Cardiac muscle cell (in vitro differentiated cells and primary cell): Measurements from ENCODE around the gene TMEM245. TPM values are rescaled to one million over a fixed set of nuclear protein-coding genes. Genes with fewer than 3 reads are reported as not detected.

Source experiments
- DNase-seq, 2 donors: peaks; one replicate each; pipeline versions ENCODE4 v3.0.0 to v3.0.0-alpha.2; 2010 to 2017; ENCODE audit warnings: low read depth in 1 of 2, low spot score in 1 of 2
- H3K27ac ChIP-seq: fragments of 200-600 bp; sonication (generic); 2 replicates; pipeline ENCODE4 v1.5.1; 2016
- H3K27me3 ChIP-seq: fragments of 200-600 bp; sonication (generic); 2 replicates; pipeline ENCODE4 v1.6.0; 2016; ENCODE audit warnings: control low read depth
- H3K36me3 ChIP-seq: fragments of 200-600 bp; sonication (generic); 2 replicates; pipeline ENCODE4 v1.5.1; 2016; ENCODE audit warnings: control low read depth
- H3K4me1 ChIP-seq: fragments of 200-600 bp; sonication (generic); 2 replicates; pipeline ENCODE4 v1.8.1; 2017; ENCODE audit warnings: low read depth, mild to moderate bottlenecking, mixed run types
- H3K4me3 ChIP-seq: fragments of 200-600 bp; sonication (generic); 2 replicates; pipeline ENCODE4 v1.5.1; 2016; ENCODE audit warnings: mild to moderate bottlenecking
- H3K9me3 ChIP-seq: fragments of 200-600 bp; sonication (generic); 2 replicates; pipeline ENCODE4 v1.5.1; 2017; ENCODE audit warnings: low read depth, mild to moderate bottlenecking, control low read depth
- CTCF ChIP-seq: IDR thresholded peaks from 2 replicates; pipeline ENCODE4 v1.5.1; 2012; ENCODE audit warnings: low read depth, mild to moderate bottlenecking, low read length
- polyA plus RNA-seq: library from polyadenylated mRNA; unstranded; fragments of >200 nt; fragmentation: Nextera tagmentation; extraction: Ambion mirVana; gene quantifications from 2 replicates; pipeline ENCODE4 v1.2.1, GENCODE V29; 2016
- total RNA-seq: library from RNA; depleted of rRNA; stranded (reverse); fragments of >200 nt; gene quantifications from 2 replicates; pipeline ENCODE4 v1.2.3, GENCODE V29; 2016

The TMEM245 gene
- total and polyA plus RNA-seq, 2 experiments from 2014 or later: 75.6 to 88.1 TPM

GRCh38 chr9:109164042-109164441 lies 44.3 kb upstream of the TMEM245 start:
- Histone ChIP-seq H3K27ac (no peak overlapping the region), H3K9me3 (no peaks in the 10 kb centered on the region), H3K27me3 (peaks cover 68% of the 10 kb centered on the region), H3K36me3 (no peaks in the 10 kb centered on the region), H3K4me1 (no peaks in the 10 kb centered on the region), H3K4me3 (no peak overlapping the region)
- DNase-seq: no peak
- TF ChIP-seq CTCF: no peak

- H3K27me3 ChIP-seq: peaks cover 59% of the 10 kb centered on the region
- no peaks in the 10 kb centered on the region for H3K36me3 ChIP-seq
- TF ChIP-seq CTCF: no peak
- DNase-seq: no peak
- H3K9me3 ChIP-seq: no peaks in the 10 kb centered on the region
- H3K4me1 ChIP-seq: no peaks in the 10 kb centered on the region
- H3K27ac ChIP-seq: no peak overlapping the region
- no peak overlapping the region for H3K4me3 ChIP-seq
Measured at GRCh38 chr9:109163194-109163593, 43.4 kb upstream of the TMEM245 start.

DNA sequence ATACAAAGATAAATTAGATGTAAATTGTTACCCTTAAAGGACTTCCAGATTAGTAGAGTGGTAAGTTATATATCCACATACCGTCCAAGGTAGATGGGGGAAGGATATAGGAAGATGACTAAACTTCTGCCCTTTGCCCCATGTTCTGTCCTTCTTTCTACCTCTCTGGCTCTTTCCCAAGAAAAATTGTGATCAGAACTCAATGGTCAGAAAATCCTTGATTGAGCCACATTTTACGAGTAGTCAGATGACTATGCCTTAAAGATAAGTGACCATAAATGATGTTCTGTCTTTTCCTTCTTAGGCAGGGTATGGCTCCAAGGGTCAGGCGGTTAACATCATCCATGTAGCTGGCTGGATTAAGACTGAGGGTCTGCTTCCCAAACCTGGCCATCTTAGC lies 42.9 kb upstream of the TMEM245 start:
- DNase-seq: no peak
- no peak for TF ChIP-seq CTCF

GRCh38 chr9:109161471-109161870 lies 41.7 kb upstream of the TMEM245 start:
- Histone ChIP-seq H3K36me3 (no peaks in the 10 kb centered on the region), H3K4me3 (no peak overlapping the region), H3K4me1 (no peaks in the 10 kb centered on the region), H3K9me3 (no peaks in the 10 kb centered on the region), H3K27me3 (peaks cover 42% of the 10 kb centered on the region), H3K27ac (no peak overlapping the region)
- no peak for DNase-seq
- no peak for TF ChIP-seq CTCF

More for the DNA sequence above, 42.9 kb upstream of the TMEM245 start:
- H3K36me3 ChIP-seq: no peaks in the 10 kb centered on the region
- H3K4me1 ChIP-seq: no peaks in the 10 kb centered on the region
- H3K27me3 ChIP-seq: peaks cover 54% of the 10 kb centered on the region
- no peak overlapping the region for H3K27ac ChIP-seq
- no peaks in the 10 kb centered on the region for H3K9me3 ChIP-seq
- no peak overlapping the region for H3K4me3 ChIP-seq

- peaks cover 23% of the 10 kb centered on the region for H3K27me3 ChIP-seq
- H3K4me3 ChIP-seq: no peak overlapping the region
- no peaks in the 10 kb centered on the region for H3K9me3 ChIP-seq
- TF ChIP-seq CTCF: no peak
- no peaks in the 10 kb centered on the region for H3K36me3 ChIP-seq
- DNase-seq: no peak
- no peak overlapping the region for H3K27ac ChIP-seq
- no peaks in the 10 kb centered on the region for H3K4me1 ChIP-seq
Measured at GRCh38 chr9:109159583-109159982, 39.8 kb upstream of the TMEM245 start.

DNA sequence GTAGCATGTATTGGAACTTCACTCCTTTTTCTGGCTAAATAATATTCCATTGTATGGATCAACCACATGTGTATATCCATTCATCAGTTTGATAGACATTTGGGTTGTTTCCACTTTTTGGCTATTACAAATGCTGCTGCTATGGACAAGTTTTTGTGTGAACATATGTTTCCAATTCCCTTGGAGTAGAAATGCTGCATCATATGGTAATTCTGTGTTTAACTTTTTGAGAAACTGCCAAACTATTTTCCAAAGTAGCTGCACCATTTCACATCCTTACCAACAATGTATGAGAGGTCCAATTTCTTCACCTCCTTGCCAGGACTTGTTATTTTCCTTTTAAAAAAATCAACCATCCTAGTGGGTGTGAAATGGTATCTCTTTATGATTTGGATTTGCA lies 38.9 kb upstream of the TMEM245 start:
- no peak for DNase-seq
- Histone ChIP-seq H3K9me3 (no peaks in the 10 kb centered on the region), H3K4me1 (no peaks in the 10 kb centered on the region), H3K36me3 (no peaks in the 10 kb centered on the region), H3K27ac (no peak overlapping the region), H3K4me3 (no peak overlapping the region), H3K27me3 (peaks cover 18% of the 10 kb centered on the region)
- TF ChIP-seq CTCF: no peak
